KMS-11 (cell line): Measurements from ENCODE around the gene SPRED3.

ENCODE experiments used
- H2AFZ ChIP-seq: fragments of 200-600 bp; sonication (generic); 2 replicates; pipeline ENCODE4 v1.6.1; 2016; ENCODE audit warnings: antibody characterized with exemption, mixed run types, low read depth
- H3K27ac ChIP-seq: fragments of 200-600 bp; sonication (generic); 2 replicates; pipeline ENCODE4 v1.6.1; 2016; ENCODE audit warnings: mild to moderate bottlenecking, mixed run types
- H3K27me3 ChIP-seq: fragments of 200-600 bp; sonication (generic); 2 replicates; pipeline ENCODE4 v1.6.1; 2017; ENCODE audit warnings: mild to moderate bottlenecking, low read depth, mixed run types, moderate library complexity; ENCODE audit not compliant: insufficient read depth
- H3K36me3 ChIP-seq: fragments of 200-600 bp; sonication (generic); 2 replicates; pipeline ENCODE4 v1.6.1; 2017; ENCODE audit warnings: mild to moderate bottlenecking, mixed run types; ENCODE audit not compliant: insufficient read depth
- H3K4me1 ChIP-seq: fragments of 200-600 bp; sonication (generic); 2 replicates; pipeline ENCODE4 v1.6.1; 2016; ENCODE audit warnings: mild to moderate bottlenecking, low read depth, mixed run types; ENCODE audit not compliant: poor library complexity, severe bottlenecking
- H3K4me2 ChIP-seq: fragments of 200-600 bp; sonication (generic); 2 replicates; pipeline ENCODE4 v1.7.0; 2016; ENCODE audit warnings: mild to moderate bottlenecking, mixed run types
- H3K4me3 ChIP-seq: fragments of 200-600 bp; sonication (generic); IDR thresholded peaks from 2 replicates; pipeline ENCODE4 v1.6.1; 2017; ENCODE audit warnings: low read depth, low read length, mixed read lengths; ENCODE audit not compliant: insufficient read depth
- H3K79me2 ChIP-seq: fragments of 200-600 bp; sonication (generic); 2 replicates; pipeline ENCODE4 v1.6.1; 2016; ENCODE audit warnings: low read depth, mixed run types; ENCODE audit not compliant: insufficient read depth
- H3K9ac ChIP-seq: fragments of 200-600 bp; sonication (generic); 2 replicates; pipeline ENCODE4 v1.6.1; 2016; ENCODE audit warnings: mild to moderate bottlenecking, mixed run types
- H4K20me1 ChIP-seq: fragments of 200-600 bp; sonication (generic); 2 replicates; pipeline ENCODE4 v1.6.1; 2016; ENCODE audit warnings: mild to moderate bottlenecking, mixed run types; ENCODE audit not compliant: insufficient read depth
- CTCF ChIP-seq: fragments of 200-600 bp; sonication (generic); conservative IDR thresholded peaks from 2 replicates; pipeline ENCODE4 v1.6.1; 2017; ENCODE audit warnings: low read depth, mild to moderate bottlenecking, antibody characterized with exemption, low read length, moderate library complexity, mixed read lengths

The SPRED3 gene

GRCh38 chr19:38386971-38387549 is 1.4 kb upstream of the SPRED3 start:
- Histone ChIP-seq H3K4me2 (peak overlapping the region; percentile 89), H3K79me2 (no peaks in the 10 kb centered on the region), H2AFZ (peak overlapping the region; percentile 82; the same call in 1 of the 2 replicates), H3K4me1 (peaks cover 11% of the 10 kb centered on the region), H3K36me3 (peaks cover 3% of the 10 kb centered on the region; the same call in 1 of the 2 replicates), H3K27ac (peak overlapping the region; percentile 15; the same call in 1 of the 2 replicates), H4K20me1 (no peaks in the 10 kb centered on the region), H3K27me3 (peaks cover 32% of the 10 kb centered on the region), H3K4me3 (no peak overlapping the region), H3K9ac (no peak overlapping the region)
- TF ChIP-seq CTCF: no peak

DNA sequence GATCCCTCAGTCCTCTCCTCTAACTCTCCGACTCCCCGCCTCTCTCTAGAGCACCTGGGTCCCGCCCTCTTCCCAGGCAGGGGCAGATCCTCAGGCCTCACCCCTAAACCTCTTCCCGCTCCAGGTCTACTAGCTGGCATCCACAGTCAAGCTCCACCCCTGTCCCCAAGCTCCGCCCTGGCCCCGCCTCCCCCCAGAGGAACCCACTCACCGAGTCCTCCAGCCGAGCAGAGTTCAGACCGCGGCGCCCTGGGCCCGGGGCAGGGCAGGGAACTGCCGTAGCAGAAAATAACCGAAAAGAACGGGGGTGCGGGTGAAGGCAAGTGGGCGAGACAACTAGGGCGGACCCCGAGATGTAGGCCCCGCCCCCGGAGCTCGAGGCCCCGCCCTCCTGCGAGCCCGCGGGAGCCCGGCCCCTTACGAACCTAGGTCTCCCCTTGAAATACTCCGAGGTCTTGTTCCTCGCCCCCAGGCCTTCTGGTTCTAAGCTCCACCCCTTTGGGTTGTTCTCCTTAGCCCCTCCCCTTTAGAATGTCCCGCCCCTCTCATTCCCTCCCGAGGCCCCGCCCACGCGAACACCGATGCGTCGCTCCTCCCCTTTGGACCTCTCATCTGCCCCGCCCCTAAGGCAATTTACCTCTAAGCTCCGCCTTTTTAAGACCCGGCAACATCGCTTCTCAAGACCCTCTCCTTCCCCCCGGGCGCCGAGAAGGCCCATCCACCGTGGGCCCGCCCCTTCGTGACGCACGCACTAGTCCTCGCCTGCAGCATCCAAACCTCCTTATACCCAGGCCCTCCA is 748 bp upstream of the SPRED3 start, which contains the start of gene GGN:
GGN (minus strand) TSS at position 485 of the 799 bp plus-strand sequence. CDS start 773 bp downstream, outside the sequence.
- H3K9ac ChIP-seq: no peak within 1 kb of the TSS

DNA sequence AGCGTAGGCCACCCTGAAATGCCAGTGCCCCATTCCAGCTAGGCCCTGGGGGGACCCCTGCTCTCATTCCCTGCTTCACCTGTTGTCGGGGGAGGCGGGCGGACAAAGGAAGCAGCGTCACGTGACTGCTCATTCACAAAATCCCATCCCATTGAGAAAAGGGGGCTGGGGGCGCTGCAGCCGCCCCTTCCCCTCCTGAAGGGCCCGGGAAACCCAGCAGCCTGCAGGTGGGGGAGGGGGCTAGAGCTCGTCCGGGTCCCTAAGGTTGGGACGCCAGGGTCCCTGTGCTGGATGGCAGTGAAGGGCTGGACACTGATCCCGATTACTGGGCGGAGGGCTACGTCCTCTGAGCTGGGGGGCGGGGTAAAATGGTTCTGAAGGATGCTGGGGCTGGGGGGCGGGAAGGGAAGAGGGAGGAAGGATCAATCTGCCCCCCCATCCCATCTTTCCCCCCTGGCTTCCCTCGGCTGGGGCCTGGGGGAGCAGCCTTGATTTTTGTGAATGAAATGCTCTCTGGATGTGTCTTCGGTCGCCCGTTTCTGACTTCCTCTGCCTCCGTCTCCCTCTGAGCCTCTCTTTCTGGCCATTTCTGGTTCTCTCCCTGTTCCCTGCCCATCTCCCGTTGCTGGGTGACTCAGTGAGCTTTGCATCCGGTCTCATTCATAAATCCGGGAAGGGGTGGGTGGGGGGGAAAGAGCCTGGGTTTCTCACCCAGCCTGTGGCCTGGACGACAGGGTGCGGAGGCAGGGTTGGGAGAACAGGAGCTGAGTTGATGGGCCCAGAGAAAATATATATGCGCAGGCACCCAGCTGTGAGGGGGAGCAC is 816 bp downstream of the SPRED3 start:
- H3K4me3 ChIP-seq: no peak overlapping the region

More for the DNA sequence above, 748 bp upstream of the SPRED3 start, which contains the start of gene GGN:
- Histone ChIP-seq H2AFZ (peak within 1 kb of the TSS; percentile 82), H3K4me2 (peak within 1 kb of the TSS; percentile 89), H3K36me3 (no peaks in the 10 kb centered on the region; the same call in 1 of the 2 replicates), H3K4me1 (peaks cover 11% of the 10 kb centered on the region), H3K27ac (peak within 1 kb of the TSS; percentile 15; the same call in 1 of the 2 replicates), H4K20me1 (no peaks in the 10 kb centered on the region), H3K4me3 (no peak within 1 kb of the TSS), H3K27me3 (peaks cover 38% of the 10 kb centered on the region), H3K79me2 (no peaks in the 10 kb centered on the region)
- TF ChIP-seq CTCF: no peak

More for the DNA sequence above, 816 bp downstream of the SPRED3 start:
- no peak for TF ChIP-seq CTCF
- H3K79me2 ChIP-seq: no peaks in the 10 kb centered on the region
- H3K4me2 ChIP-seq: no peak overlapping the region
- H3K27me3 ChIP-seq: peaks cover 54% of the 10 kb centered on the region
- peaks cover 11% of the 10 kb centered on the region for H3K4me1 ChIP-seq
- H3K9ac ChIP-seq: no peak overlapping the region
- H3K27ac ChIP-seq: no peak overlapping the region
- no peaks in the 10 kb centered on the region for H3K36me3 ChIP-seq
- H4K20me1 ChIP-seq: no peaks in the 10 kb centered on the region
- H2AFZ ChIP-seq: no peak overlapping the region
